Central memory CD8-positive, alpha-beta T cell (primary cell): Measurements from ENCODE around the gene SERPINF2.

Experiments used
- ATAC-seq: fragments of 150-1000 bp; cut with Tn5 transposase; replicated peaks from 2 replicates; pipeline ENCODE4 v1.10.0; 2022; ENCODE audit warnings: mild to moderate bottlenecking, moderate FRiP score, moderate number of reproducible peaks; ENCODE audit not compliant: poor library complexity, severe bottlenecking; ENCODE audit errors: extremely low read depth
- DNase-seq, 2 donors: peaks; one replicate each; pipeline ENCODE4 v3.0.0; 2021; ENCODE audit warnings: low spot score in 2 of 2
- H3K27ac Mint-ChIP-seq: one replicate; pipeline ENCODE4 v1.8.0; 2022; ENCODE audit warnings: low read depth, mild to moderate bottlenecking, moderate library complexity, mixed read lengths
- H3K27me3 Mint-ChIP-seq: one replicate; pipeline ENCODE4 v1.8.0; 2022; ENCODE audit warnings: mixed read lengths
- H3K36me3 Mint-ChIP-seq: one replicate; pipeline ENCODE4 v1.8.0; 2022; ENCODE audit warnings: mild to moderate bottlenecking, moderate library complexity, mixed read lengths; ENCODE audit not compliant: insufficient read depth
- H3K4me1 Mint-ChIP-seq: one replicate; pipeline ENCODE4 v1.8.0; 2022; ENCODE audit warnings: mixed read lengths
- H3K4me3 Mint-ChIP-seq: one replicate; pipeline ENCODE4 v1.8.0; 2022; ENCODE audit warnings: mild to moderate bottlenecking, moderate library complexity, mixed read lengths
- H3K9me3 Mint-ChIP-seq: one replicate; pipeline ENCODE4 v1.8.0; 2022; ENCODE audit warnings: mixed read lengths

SERPINF2 gene

GRCh38 chr17:1802429-1802828 lies 59.8 kb downstream of the SERPINF2 start:
- Mint-ChIP-seq H3K27ac (no peak overlapping the region), H3K36me3 (peaks cover 43% of the 10 kb centered on the region), H3K27me3 (no peaks in the 10 kb centered on the region), H3K9me3 (no peaks in the 10 kb centered on the region), H3K4me3 (no peak overlapping the region), H3K4me1 (peaks cover 4% of the 10 kb centered on the region)
- ATAC-seq (no peak), DNase-seq (no peak)

GRCh38 chr17:1803280-1803679 lies 60.6 kb downstream of the SERPINF2 start:
- DNase-seq (no peak), ATAC-seq (no peak)
- Mint-ChIP-seq H3K9me3 (no peaks in the 10 kb centered on the region), H3K27ac (no peak overlapping the region), H3K4me3 (no peak overlapping the region), H3K4me1 (peaks cover 7% of the 10 kb centered on the region), H3K36me3 (peaks cover 44% of the 10 kb centered on the region), H3K27me3 (no peaks in the 10 kb centered on the region)
